K562 (cell line): ENCODE results near the gene ZBTB9. TPM values are rescaled to one million over a fixed set of nuclear protein-coding genes. Genes with fewer than 3 reads are reported as not detected.

Source experiments
- CC2D1A ChIP-seq: fragments of 450-650 bp; IDR thresholded peaks from 2 replicates; pipeline ENCODE4 v1.6.1; 2017; ENCODE audit warnings: mild to moderate bottlenecking
- CHD7 ChIP-seq: fragments of 200-600 bp; sonication (generic); IDR thresholded peaks from one replicate; pipeline ENCODE4 v1.6.1; 2012; ENCODE audit warnings: mild to moderate bottlenecking, low read depth, low read length, inconsistent platforms
- E2F1 ChIP-seq: sonication (generic); formaldehyde crosslinking; IDR thresholded peaks from 2 replicates; pipeline ENCODE4 v1.8.1; 2023; ENCODE audit warnings: mild to moderate bottlenecking, missing genetic modification reagents, moderate library complexity
- HDGF ChIP-seq: fragments of 450-650 bp; IDR thresholded peaks from 2 replicates; pipeline ENCODE4 v1.6.1; 2016
- KDM4B ChIP-seq, 2 experiments: fragments of 450-650 bp in 1 of 2; sonication (generic) in 1 of 2; IDR thresholded peaks; 2 replicates each; pipeline ENCODE4 v1.6.1; 2016 to 2017; ENCODE audit warnings: borderline replicate concordance in 2 of 2, antibody characterized with exemption in 1 of 2, low read depth in 1 of 2, mild to moderate bottlenecking in 1 of 2
- KHSRP ChIP-seq: fragments of 450-650 bp; IDR thresholded peaks from 2 replicates; pipeline ENCODE4 v1.6.1; 2017
- LARP7 ChIP-seq: fragments of 450-650 bp; IDR thresholded peaks from 2 replicates; pipeline ENCODE4 v1.6.1; 2016
- NR4A1 ChIP-seq, 2 experiments: fragments of 250-450 bp in 1 of 2; fragments of 450-650 bp in 1 of 2; sonication (Bioruptor Pico) in 1 of 2; IDR thresholded peaks; 2 replicates each; pipeline versions ENCODE4 v1.4.0 to v1.6.1; 2016 to 2020; ENCODE audit warnings: mild to moderate bottlenecking in 2 of 2, missing compliant biosample characterization in 1 of 2, missing genetic modification characterization in 1 of 2, moderate library complexity in 1 of 2
- POLR2AphosphoS5 ChIP-seq: IDR thresholded peaks from 2 replicates; pipeline ENCODE4 v1.6.1; 2011; ENCODE audit warnings: mild to moderate bottlenecking, low read depth, low read length, moderate library complexity; ENCODE audit not compliant: control insufficient read depth, insufficient read depth
- RBM17 ChIP-seq: fragments of 200-400 bp; formaldehyde crosslinking; IDR thresholded peaks from 2 replicates; pipeline ENCODE4 v1.6.1; 2017; ENCODE audit warnings: low read depth, mild to moderate bottlenecking, low read length, borderline replicate concordance
- SETDB1 ChIP-seq: IDR thresholded peaks from one replicate; pipeline ENCODE4 v1.6.1; 2012; ENCODE audit warnings: low read length, control low read depth, inconsistent platforms
- SFPQ ChIP-seq: fragments of 200-400 bp; formaldehyde crosslinking; IDR thresholded peaks from 2 replicates; pipeline ENCODE4 v1.6.1; 2017; ENCODE audit warnings: mild to moderate bottlenecking, low read depth, low read length, moderate library complexity
- SREBF1 ChIP-seq: fragments of 150-350 bp; IDR thresholded peaks from 2 replicates; pipeline ENCODE4 v1.6.1; 2014; ENCODE audit warnings: antibody characterized with exemption, low read depth, low read length, borderline replicate concordance
- polyA plus RNA-seq, 8 experiments: library from polyadenylated mRNA; depleted of rRNA in 4 of 8; stranded (reverse) in 5 of 8; unstranded in 3 of 8; fragments of >200 nt; fragmentation: Nextera tagmentation in 2 of 8; fragmentation: Illumina TruSeq in 1 of 8; extraction: Ambion mirVana in 2 of 8; extraction: Trizol in 1 of 8; gene quantifications; 2 replicates each; pipeline versions ENCODE4 v1.2.1 to v1.2.3, GENCODE V29; 2011 to 2014; ENCODE audit warnings: inconsistent platforms in 1 of 8, missing spikeins in 1 of 8
- total RNA-seq, 7 experiments: library from RNA; depleted of rRNA in 6 of 7; stranded (reverse); fragments of >200 nt in 6 of 7; fragmentation: Illumina TruSeq in 2 of 7; extraction: Trizol in 2 of 7; gene quantifications; 2 replicates each; pipeline versions ENCODE4 v1.2.1 to v1.2.3, GENCODE V29; 2011 to 2021; ENCODE audit warnings: low replicate concordance in 1 of 7

The ZBTB9 gene
- total and polyA plus RNA-seq, 9 of the 15 experiments (the other 6 are each of a cell fraction or from before 2014, with no cell fraction given): 1.9 to 19.5 (median 10.4) TPM

GRCh38 chr6:33418690-33419291, 35.6 kb upstream of the ZBTB9 start (continued):
- no peak for TF ChIP-seq CHD7
- no peak for TF ChIP-seq RBM17
- no peak for TF ChIP-seq LARP7
- TF ChIP-seq POLR2AphosphoS5: no peak
- TF ChIP-seq CC2D1A: no peak
- no peak for TF ChIP-seq SFPQ
- TF ChIP-seq KDM4B (IDR thresholded peaks at IDR 0.05; ENCODE audit: borderline replicate concordance in 2 of 2, low read depth in 1 of 2): no peak
- no peak for TF ChIP-seq HDGF
- TF ChIP-seq NR4A1 (CRISPR knock-in tag; IDR thresholded peaks at IDR 0.05): peak; percentile 77; the same call in 1 of the 2 replicates
- TF ChIP-seq NR4A1 (tag; IDR thresholded peaks at IDR 0.05): peak; percentile 79; the same call in 1 of the 2 replicates
- TF ChIP-seq E2F1 (CRISPR knock-in tag): no peak
- TF ChIP-seq SREBF1: no peak
- TF ChIP-seq SETDB1: no peak
- TF ChIP-seq KHSRP: 0 out of 2 replicates have a peak, but pooled peaks have one; percentile 7
